Activated CD4-positive, alpha-beta T cell treated with anti-CD3 and anti-CD28 coated beads, Interleukin-2, amount 50 U/mL, for 24 hours (primary cell): Measurements from ENCODE around the gene TIAM2.
"Not testable (repeated sequence)": the region's sequence is repeated elsewhere in the genome, so short reads cannot be mapped to it uniquely, and the experiment has no call there.

ENCODE experiments used
- DNase-seq, 2 donors: peaks; one replicate each; pipeline ENCODE4 v3.0.0-alpha.2; 2020; ENCODE audit warnings: low read depth in 1 of 2, low spot score in 1 of 2

Gene TIAM2

GRCh38 chr6:154989448-154989847 lies 5.7 kb upstream of the TIAM2 start:
- no peak for DNase-seq

DNA sequence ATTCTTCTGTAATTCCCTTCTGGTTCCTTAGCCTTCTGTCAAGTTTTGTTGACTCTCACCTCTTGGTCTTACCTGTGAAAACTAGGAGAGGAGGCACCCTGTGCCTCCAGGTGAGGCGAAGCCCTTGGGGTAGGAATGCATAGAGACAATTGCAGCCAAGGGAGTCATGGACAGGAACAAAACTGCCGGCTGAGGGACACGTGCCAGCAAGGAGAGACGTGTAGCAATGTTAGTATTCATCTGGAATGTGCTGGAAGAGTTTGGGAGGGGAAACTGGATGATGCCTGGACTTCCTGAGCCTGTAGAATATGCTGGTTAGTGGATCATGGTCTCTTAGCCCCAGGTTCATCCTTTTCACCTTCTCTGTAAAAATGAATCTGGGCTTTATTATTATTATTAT lies 3.9 kb upstream of the TIAM2 start:
- no peak for DNase-seq

DNA sequence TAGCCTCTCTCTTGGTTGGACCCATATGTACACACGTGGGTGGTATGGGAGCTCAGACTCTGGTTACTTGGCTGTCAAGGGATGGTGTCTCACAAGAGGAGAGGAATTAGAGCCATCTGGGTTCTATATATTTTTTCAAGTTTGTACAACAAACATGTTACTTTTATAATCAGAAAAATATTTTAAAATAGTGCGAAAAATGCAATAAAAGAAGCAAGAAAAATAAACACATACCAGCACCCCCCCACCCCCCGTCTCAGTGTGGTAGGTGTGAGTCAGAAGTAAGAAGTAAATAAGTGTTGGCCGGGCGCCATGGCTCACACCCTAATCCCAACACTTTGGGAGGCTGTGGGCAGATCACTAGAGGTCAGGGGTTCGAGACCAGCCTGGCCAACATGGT lies 2.1 kb upstream of the TIAM2 start:
- no peak for DNase-seq

- no peak for DNase-seq
These were observed 1.4 kb upstream of the TIAM2 start for GRCh38 chr6:154993710-154994109.

DNA sequence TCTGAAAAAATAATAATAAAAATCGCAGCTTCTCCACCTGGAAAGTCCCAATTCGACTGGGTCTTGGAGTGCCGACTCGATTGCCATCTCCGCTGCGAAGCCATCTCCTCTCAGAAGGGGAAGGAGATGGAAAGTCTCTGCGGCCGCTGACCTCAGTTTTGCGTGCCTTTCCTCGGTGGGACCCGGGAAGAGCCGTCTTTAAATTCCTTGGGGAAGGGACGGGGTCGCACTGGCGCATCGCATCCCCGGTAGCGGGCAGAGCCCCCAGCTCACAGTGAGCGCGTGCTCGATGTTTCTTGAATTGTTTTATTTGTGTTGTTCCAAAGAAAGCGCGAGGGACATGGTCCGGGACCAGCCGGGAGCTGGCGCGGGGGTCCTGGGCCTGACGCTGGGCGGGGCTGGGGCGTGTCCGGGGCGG lies 270 bp upstream of the TIAM2 start:
- DNase-seq: no peak

- no peak for DNase-seq
These were observed 988 bp downstream of the TIAM2 start for GRCh38 chr6:154996016-154996590.

GRCh38 chr6:154996841-154997311 lies 1.8 kb downstream of the TIAM2 start:
- DNase-seq: no peak

GRCh38 chr6:154998855-154999254 lies 3.7 kb downstream of the TIAM2 start:
- DNase-seq: no peak

GRCh38 chr6:155001482-155001881 lies 6.4 kb downstream of the TIAM2 start:
- DNase-seq: no peak

DNA sequence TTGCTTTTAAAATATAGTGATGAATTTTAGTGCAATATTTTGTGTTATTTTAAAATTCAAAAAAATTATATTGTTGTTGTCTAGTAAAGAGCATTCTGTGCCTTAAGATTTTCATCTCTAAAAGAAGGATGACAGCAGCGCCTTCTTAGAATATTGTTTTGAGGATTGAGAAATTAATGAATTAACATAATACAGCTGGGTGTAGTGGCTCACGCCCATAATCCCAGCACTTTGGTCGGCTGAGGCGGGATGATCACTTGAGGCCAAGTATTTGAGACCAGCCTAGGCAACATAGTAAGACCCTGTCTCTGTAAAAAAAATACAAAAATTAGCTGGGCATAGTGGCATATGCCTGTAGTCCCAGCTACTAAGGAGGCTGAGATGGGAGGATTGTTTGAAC lies 6.8 kb downstream of the TIAM2 start:
- DNase-seq: no peak

DNA sequence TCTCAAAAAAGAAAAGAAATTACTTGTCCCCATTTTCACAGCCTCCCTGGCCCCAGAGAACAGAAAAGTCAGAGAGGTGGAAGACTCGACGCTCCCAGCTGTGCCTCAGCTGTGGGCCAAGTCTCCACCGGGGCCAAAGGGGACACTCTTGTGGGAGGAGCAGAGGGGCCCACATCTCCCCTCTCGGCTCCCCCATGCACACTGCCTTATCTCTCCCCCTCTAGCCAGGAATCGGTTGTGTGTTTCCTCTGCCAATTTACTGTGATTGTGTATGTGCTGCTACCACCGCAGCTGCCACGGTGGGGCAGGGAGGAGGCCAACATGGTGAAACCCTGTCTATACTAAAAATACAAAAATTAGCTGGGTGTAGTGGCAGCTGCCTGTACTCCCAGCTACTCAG lies 8.4 kb downstream of the TIAM2 start:
- DNase-seq: no peak

GRCh38 chr6:155004017-155004416 lies 8.9 kb downstream of the TIAM2 start:
- no peak for DNase-seq

- no peak for DNase-seq
These were observed 9.7 kb downstream of the TIAM2 start for GRCh38 chr6:155004576-155005372.

GRCh38 chr6:155008625-155009024 lies 13.5 kb downstream of the TIAM2 start:
- no peak for DNase-seq

GRCh38 chr6:155010940-155011339 lies 15.8 kb downstream of the TIAM2 start:
- no peak for DNase-seq

- no peak for DNase-seq
These were observed 16.7 kb downstream of the TIAM2 start for GRCh38 chr6:155011809-155012291.

DNA sequence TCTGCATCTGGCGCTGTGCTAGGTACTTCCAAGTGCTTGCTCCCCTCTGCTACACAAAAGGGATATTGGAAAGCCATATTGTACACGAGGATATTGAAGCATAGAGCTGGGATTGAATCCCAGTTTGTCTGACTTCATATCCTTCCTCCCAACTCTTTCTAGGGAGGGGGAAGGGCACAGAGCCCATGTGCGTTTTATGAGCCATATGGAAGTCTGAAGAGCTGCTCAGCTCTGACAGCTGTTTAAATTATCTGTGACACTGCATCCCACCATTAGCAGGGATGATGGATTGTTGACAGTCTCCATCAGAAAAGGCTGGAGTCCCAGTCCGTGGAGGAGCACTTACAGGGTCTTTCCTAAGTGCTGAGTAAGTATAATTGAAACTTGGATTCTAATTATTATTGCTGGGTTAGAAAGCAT lies 18.4 kb downstream of the TIAM2 start:
- no peak for DNase-seq

DNA sequence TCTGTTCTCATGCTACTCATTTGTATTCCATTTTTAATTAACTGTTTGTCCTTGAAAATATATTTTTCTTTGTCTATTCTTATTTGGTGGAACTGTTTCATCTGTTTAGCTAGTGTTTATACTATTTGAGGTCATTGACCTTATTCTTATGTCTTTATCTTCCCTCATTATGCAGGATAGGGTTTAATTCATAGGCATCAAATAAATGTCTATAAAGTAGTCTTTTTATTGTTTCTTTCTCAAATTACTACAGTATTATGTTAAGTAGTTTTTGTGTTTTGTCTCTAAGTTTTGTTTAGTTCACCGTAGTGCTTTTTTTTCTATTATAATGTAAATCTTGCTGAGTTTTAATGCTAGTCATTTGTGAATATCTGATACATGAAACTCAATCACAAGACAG lies 19.0 kb downstream of the TIAM2 start:
- DNase-seq: no peak

GRCh38 chr6:155014670-155015300 lies 19.7 kb downstream of the TIAM2 start:
- DNase-seq: no peak

DNA sequence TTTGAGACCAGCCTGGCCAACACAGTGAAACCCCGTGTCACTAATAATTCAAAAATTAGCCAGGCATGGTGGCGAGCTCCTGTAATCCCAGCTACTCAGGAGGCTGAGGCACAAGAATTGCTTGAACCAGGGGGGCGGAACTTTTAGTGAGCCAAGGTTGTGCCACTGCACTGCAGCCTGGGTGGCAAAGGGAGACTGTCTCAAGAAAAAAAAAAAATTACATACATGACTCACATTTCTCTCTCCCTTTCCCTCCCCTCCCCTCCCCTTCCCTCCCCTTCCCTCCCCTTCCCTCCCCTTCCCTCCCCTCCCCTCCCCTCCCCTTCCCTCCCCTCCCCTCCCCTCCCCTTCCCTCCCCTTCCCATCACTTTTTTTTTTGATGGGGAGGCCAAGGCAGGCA lies 23.3 kb downstream of the TIAM2 start:
- not testable (repeated sequence) for DNase-seq

DNA sequence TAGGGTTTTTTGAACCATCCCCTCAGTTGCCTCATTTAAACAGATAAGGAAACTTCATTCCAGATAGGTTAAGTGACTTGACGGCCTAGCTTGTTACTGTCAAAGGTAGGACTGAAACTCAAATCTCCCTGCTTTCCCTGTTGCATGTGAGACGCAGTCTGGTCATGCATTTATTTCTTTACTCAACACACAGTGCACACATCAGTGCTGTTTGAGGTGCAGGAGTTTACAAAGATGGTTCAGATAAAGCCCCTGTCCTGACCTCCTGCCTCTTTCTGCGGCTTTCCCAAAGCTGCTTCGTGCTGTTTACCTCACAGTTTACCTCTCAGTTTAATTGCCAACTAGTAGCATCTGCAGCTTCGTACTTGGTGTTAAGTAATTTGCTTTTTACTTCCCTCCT lies 26.6 kb downstream of the TIAM2 start:
- DNase-seq: no peak

DNA sequence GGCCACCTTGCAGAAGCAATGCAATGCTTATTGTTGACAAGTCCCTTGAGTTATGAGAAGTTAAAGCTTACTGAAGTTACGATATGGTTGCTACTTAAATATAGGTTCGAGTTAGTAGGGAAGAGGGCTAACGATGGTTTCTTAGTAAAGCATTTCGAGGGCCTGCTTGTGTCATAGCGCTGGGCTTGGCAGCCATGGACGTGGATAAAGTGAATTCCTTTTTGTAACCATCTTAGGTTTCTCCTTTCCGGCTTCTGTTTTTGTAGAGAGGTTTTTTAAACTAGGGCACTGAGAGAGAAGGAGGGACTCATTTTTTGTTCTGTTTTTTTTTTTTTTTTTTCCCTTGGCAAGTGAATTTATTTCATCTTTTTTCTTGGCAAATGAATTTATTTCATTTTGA lies 27.6 kb downstream of the TIAM2 start:
- no peak for DNase-seq
